Fibroblast of skin of left quadriceps (primary cell): ENCODE data around the gene CAVIN4.

Source experiments
- DNase-seq, 2 experiments: peaks; one replicate each; pipeline ENCODE4 v3.0.0-alpha.2; 2013; ENCODE audit warnings: low read depth in 2 of 2

The CAVIN4 gene

DNA sequence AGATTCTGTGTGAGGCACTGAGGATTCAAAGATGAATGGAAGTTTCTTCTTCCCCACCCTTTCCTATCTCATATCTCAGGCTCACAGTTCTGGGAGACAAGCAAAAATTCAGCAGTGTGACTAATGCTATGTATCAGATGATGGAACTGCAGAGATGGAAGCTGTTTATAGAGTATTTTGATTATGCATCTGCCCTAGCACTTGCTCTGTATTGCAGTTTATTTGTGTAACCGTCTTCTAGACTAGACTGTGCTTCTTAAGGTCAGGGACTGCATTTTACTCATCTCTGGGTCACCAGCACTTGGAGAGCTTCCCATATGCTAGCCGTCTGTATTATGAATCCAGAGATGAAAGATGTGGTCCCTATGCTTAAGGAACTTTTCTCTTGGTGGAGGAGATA, 12.6 kb downstream of the CAVIN4 start:
- peak in 1 of 2 experiments; percentile 16 for DNase-seq

DNA sequence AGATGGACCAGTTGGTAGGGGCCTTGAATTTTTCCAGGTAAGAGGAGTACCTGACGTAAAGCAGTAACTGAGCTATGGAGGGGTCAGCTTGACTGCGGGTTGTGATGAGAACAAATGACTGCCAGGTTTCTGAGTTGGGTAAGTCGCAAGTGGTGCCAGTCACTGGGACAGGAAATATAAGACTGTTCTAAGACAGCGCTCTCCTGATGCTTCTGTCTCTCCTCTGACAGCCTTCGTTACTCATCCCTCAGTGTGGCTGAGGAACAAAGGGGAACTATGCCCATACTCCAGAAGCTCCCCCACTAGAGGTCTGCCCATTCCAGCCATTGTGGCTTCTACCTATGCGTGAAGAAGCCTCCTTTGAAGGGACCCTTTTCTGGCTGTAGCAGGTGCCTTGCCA, 13.3 kb downstream of the CAVIN4 start:
- no peak for DNase-seq

DNA sequence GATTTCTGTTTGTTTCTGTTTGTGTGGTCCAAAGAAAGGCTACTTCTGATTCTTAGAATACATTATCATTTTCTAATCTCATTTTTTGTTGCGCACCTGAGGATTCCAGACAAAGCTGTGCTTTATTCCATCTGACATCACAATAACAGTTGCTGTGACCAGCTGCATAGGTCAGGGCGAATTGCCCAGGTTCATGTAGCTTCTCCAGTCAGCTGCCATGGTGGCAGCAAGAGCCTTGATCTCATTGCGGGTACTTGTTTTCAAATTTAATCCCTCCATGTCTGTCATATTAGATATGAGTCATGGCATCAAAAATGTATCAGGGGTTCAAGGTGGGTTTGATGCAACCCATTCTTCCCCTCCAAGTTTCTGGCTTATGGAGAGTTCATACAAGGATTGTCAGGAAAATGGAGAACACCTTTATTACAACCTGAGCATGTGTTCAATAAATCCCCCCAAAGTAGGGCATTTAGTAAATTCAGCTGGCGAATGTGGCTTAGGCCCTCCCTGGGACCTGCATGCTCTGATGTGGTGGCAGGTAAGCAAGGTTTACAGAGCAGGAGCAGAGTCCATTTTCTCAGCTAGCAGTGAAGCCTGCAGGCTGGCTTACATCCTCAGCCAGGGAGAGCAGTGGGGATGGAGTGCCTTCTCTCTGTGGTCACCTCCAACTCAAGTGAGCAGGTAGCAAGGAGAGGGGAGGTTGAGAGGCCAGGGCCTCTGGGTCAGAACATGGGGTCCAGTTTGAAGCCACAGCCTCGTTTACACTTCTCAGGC, 13.9 kb downstream of the CAVIN4 start:
- no peak for DNase-seq

DNA sequence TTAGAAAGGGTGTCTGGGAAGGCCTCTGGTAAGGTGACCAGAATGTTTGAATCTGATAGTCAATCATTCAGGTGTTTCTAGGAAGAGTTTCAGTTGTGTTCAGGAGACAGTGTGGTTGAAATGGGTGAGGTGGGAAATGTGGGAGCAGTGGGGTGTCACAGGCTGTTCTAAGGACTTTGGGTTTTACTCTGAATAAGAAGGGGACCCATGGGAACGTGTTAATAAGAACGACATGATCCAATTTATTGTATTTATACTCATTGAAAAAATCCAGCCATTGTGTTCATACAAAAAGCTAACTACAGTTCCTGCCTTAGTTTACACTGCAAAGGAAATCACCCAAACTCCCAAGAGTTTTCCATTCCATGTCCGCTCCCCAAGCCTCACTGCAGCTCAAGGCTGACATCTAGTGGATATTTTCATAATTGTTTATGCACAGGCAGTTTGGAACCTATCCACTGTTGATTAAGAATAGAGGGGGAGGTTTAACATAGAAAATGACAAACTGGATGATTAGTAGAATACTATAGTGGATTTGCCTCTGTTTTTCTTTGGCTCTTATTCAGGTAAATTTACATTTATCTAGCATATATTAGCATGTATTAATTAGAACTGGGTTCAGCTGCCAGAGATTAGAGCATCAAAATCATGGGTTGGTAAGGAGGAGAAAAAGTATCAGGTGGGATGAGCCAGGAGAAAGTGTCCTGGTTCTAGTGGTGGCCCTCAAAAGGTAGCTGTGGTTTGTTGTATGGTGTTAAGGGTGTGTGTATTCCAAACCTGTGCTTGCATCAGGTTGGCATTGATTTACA, 17.7 kb downstream of the CAVIN4 start:
- peak; percentile 41 to 49 for DNase-seq

DNA sequence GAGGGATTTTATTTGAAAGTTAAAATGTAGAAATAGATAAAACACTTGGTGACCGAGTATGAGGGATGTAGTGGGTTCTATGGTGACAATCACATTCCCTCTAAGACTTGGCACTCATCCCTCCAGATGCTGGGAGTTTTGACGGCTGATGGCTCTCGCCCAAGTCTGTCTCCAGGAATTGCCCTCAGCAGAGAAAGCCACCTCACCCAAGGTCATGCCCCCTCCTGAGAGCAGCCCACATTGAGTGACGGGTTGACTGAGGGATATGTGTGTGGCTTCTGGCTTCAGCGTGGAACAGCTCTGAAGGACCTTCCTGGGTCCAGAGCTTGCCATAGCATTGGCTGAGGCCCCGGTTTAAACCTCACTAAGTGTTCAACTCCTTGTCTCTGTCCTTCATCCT, 19.4 kb downstream of the CAVIN4 start:
- DNase-seq, result no peak

DNA sequence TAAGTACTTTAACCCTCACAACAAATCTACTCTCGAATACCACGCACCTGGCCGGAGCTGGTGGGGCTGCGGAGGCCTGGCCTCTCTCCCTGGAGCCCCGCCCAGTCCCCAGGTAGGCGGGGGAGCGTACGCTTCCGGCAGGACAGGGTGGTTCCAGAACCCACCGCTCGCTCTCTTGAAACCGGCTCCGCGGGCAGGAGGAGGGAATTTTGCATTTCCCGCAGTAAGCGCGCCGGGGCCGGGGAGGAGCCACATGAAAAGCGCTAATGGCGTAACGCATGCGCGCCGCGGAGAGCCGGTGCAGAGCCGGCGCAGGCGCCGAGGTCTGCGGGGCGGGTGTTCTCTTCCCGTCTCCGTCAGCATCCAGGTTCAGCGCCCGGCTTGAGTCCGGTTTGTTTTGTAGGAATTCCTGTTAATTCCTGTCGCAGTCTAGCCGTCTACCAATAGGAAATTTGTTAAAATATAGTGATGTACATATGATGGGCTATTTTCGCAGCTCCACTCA, 20.8 kb downstream of the CAVIN4 start:
- DNase-seq, result peak; percentile 40 to 41

DNA sequence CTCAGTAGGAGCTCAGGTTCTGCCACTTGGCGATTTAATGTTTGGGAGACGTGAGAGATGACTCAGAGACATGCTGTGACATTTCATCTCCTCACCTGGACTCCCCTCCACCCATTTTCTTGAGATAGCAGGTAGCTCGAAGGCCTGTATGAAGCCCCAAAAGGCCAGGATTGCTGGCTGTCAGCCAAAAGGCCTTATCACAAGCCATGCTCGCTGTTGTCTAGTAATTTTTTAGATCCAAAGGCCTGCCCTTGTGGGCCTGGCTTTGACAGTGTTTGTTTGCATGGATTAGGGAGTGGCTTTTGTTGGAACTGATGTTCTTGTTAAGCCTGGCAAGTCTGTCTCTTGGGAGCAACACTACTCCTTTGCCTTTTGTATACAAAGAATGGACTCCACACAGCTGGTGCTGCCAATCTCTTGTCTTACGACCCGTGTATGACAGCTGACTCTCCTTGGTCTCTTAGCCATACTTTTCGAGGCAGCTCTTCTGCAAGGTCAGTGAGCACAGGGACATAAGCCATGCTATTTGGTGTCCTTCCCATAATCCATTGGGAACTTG, 22.7 kb downstream of the CAVIN4 start:
- no peak for DNase-seq

DNA sequence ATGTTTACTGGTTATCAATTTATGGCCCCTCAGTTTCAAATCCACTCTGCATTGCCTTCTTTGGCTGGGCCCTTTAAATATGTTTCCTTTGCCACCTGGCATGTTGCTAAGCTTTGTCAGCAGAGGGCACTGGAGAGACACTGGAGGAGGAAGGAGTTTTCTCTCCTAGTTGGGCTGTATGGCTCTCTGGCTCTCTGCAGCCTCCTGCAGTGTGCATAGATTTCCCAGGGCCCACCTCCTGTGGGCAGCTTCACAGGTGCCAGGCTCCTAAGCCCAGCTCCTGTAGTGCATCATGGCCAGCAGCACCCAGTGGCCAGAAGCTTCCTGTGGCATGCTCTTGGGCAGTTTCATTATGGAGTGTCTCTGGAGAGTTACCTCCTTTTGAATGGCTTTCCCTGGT, 23.3 kb downstream of the CAVIN4 start:
- DNase-seq, result peak; percentile 20 to 21

DNA sequence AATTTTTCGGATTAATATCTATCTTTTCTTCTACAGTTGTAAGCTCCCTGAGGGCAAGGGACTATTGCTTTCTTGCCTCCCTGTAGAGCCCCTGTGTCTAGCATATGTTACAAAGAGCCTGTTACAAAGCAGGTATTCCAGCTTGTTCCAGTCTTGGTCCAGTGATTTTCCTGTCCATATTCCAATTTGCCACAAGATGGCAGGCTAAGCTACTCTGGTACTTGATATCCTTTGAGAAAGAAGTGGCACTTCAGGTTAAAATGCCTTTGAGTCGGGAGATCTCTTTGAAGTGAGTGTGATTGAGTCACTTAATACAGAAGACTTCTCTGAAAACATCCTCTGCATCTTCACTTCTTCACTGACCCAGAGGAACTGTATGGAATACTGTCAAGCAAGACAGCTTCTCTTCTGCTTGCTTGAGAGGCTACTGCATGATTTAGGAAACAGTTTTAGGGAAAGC, 24.5 kb downstream of the CAVIN4 start:
- DNase-seq, result peak; percentile 18

DNA sequence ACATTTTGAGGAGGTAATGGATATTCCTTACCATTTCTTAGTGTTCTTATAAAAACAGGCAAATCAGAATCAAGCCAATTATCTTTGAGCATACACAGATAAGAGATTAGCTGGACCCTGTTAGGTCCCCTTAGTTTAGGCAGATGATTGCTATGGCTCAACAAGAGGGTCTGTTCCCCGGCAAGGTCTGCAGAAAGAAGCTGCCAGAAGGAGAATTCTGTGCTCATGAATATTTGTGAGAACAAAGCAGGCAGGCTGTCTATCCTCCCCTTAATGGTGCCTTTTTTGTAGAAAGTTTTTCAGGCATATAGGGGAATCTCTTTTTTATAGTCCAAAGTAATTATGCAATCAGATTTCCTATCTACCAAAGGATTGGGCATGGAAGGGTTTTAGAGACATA, 27.5 kb downstream of the CAVIN4 start:
- no peak for DNase-seq

DNA sequence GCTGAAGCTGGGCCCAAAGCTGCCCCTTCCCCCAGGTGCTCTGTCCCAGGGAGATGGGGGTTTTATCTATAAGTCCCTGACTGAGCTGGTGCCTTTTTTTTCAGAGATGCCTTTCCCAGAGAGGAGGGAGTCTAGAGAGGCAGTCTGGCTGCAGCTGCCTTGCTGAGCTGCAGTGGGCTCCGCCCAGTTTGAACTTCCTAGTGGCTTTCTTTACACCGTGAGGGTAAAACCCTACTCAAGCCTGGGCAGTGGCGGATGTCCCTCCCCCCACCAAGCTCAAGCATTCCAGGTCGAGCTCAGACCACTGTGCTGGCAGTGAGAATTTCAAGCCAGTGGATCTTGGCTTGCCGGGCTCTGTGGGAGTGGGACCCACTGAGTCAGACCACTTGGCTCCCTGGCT, 41.3 kb downstream of the CAVIN4 start:
- no peak for DNase-seq

DNA sequence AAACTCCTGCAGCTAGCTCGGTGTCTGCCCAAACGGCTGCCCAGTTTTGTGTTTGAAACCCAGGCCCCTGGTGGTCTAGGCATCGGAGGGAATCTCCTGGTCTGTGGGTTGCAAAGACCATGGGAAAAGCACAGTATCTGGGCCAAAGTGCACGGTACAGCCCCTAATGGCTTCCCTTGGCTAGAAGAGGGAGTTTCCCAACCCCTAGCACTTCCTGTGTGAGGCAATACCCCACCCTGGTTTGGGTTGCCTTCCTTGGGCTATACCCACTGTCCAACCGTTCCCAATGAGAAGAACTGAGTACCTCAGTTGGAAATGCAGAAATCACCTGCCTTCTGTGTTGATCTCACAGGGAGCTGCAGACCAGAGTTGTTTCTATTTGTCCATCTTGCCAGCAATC, 41.8 kb downstream of the CAVIN4 start:
- no peak for DNase-seq

DNA sequence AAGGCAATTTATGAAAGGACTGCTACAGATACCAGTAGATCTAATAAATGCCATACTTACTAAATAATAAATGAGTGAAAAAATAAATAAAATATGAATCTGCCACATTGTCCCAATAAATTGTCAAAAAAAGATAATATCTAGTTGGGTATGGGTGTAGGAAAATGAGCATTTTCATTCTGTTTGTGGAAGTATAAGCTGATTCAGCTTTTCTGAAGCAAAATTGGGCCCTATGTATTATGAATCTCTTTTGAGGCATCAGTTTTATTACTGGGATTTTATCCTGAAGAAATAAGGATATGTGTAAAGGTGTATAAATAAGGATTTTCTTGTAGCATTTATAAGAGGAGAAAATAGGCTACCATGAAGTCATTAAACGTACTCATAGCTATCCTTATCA, 46.1 kb downstream of the CAVIN4 start:
- no peak for DNase-seq

DNA sequence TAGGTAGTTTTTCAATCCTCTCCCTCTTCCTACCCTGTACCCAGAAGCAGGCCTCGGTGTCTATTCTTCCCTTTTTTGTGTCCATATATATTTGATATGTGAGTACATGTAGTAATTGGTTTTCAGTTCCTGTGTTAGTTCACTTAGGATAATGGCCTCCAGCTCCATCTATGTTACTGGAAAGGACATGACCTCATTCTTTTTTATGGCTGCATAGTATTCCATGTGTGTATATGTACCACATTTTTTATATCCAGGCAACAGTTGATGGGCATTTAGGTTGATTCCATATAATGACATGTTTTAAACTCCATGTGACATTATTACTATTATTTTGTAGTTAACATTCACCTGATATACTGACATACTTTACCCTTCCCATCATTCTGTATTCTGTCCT, 49.1 kb downstream of the CAVIN4 start:
- DNase-seq, result no peak

DNA sequence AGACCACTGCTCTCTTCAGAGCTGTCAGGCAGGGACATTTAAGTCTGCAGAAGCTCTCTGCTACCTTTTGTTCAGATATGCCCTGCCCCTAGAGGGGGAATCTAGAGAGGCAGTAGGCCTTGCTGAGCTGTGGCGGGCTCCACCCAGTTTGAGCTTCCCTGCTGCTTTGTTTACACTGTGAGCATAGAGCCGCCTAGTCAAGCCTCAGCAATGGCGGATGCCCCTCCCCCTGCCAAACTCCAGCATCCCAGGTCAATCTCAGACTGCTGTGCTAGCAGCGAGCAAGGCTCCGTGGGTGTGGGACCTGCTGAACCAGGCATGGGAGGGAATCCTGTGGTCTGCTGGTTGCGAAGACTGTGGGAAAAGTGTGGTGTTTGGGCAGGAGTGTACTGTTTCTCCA, 59.9 kb downstream of the CAVIN4 start:
- no peak for DNase-seq
